A549 (cell line): ENCODE results near the gene SLC15A2. TPM values are rescaled to one million over a fixed set of nuclear protein-coding genes. Genes with fewer than 3 reads are reported as not detected.

Experiments
- ATAC-seq, 2 experiments: fragments of 200-7000 bp in 1 of 2; fragments of >200 bp in 1 of 2; cut with Nextera tagmentation in 1 of 2; cut with Tn5 transposase in 1 of 2; 3 replicates each; pipeline versions ENCODE4 v1.8.0 to v1.9.1; 2018 to 2020; ENCODE audit warnings: mild to moderate bottlenecking in 1 of 2, moderate library complexity in 1 of 2
- CTCF ChIA-PET: fragments of 300-600 bp; sonication (Branson Sonifier 250); formaldehyde crosslinking; extraction: SDS; loops from one replicate; lab custom pipeline; 2021; ENCODE audit warnings: antibody characterized with exemption, inconsistent platforms; lab: Yijun Ruan, JAX
- POLR2A ChIA-PET: fragments of 350-600 bp; formaldehyde crosslinking; extraction: SDS; loops from one replicate; lab custom pipeline; 2021; ENCODE audit warnings: antibody characterized with exemption, inconsistent platforms; lab: Yijun Ruan, JAX
- DNase-seq, 2 experiments: peaks; one replicate each; pipeline versions ENCODE4 v3.0.0 to v3.0.0-alpha.2; 2011 to 2016; ENCODE audit warnings: low read depth in 1 of 2, low spot score in 1 of 2
- FAIRE-seq: peaks from 2 replicates; lab custom pipeline; 2011; peaks lifted over from hg19 to GRCh38; lab: Jason Lieb, UNC
- H3K27ac ChIP-seq, 2 experiments: fragments of >200 bp; sonication (Bioruptor Twin); formaldehyde crosslinking; 3 replicates each; pipeline ENCODE4 v1.5.1; 2016 to 2017
- H3K4me1 ChIP-seq: fragments of >200 bp; sonication (Bioruptor Twin); formaldehyde crosslinking; 3 replicates; pipeline ENCODE4 v1.6.1; 2016
- H3K4me2 ChIP-seq: fragments of >200 bp; sonication (Bioruptor Twin); formaldehyde crosslinking; 3 replicates; pipeline ENCODE4 v1.6.1; 2016
- H3K4me3 ChIP-seq: fragments of >200 bp; sonication (Bioruptor Twin); formaldehyde crosslinking; 3 replicates; pipeline ENCODE4 v1.5.1; 2016
- H3K9me3 ChIP-seq: fragments of >200 bp; sonication (Bioruptor Twin); formaldehyde crosslinking; 3 replicates; pipeline ENCODE4 v1.6.1; 2016
- BCL3 ChIP-seq: fragments of >200 bp; sonication (Bioruptor Twin); formaldehyde crosslinking; IDR thresholded peaks from 3 replicates; pipeline ENCODE4 v1.6.1; 2016
- EHMT2 ChIP-seq: fragments of 200-600 bp; sonication (generic); IDR thresholded peaks from 2 replicates; pipeline ENCODE4 v1.6.1; 2016; ENCODE audit warnings: antibody characterized with exemption, low read depth, mild to moderate bottlenecking, moderate library complexity
- EP300 ChIP-seq, 2 experiments: fragments of >200 bp; sonication (Bioruptor Twin); formaldehyde crosslinking; IDR thresholded peaks; 2 replicates in 1 of 2; 3 replicates in 1 of 2; pipeline ENCODE4 v1.6.1; 2016 to 2017
- HEYL ChIP-seq: fragments of 250-450 bp; sonication (Bioruptor Pico); IDR thresholded peaks from 2 replicates; pipeline ENCODE4 v1.8.0; 2021; ENCODE audit warnings: mild to moderate bottlenecking, moderate library complexity
- HMGXB4 ChIP-seq: fragments of 250-450 bp; sonication (Bioruptor Pico); IDR thresholded peaks from 2 replicates; pipeline ENCODE4 v1.5.0; 2021; ENCODE audit warnings: mild to moderate bottlenecking, moderate library complexity, borderline replicate concordance
- HOXB5 ChIP-seq: fragments of 250-450 bp; sonication (Bioruptor Pico); IDR thresholded peaks from 2 replicates; pipeline ENCODE4 v1.5.0; 2020; ENCODE audit warnings: mild to moderate bottlenecking, moderate library complexity
- KDM1A ChIP-seq: fragments of 200-600 bp; sonication (generic); IDR thresholded peaks from 2 replicates; pipeline ENCODE4 v1.6.1; 2016; ENCODE audit warnings: low read depth, mild to moderate bottlenecking
- KDM5A ChIP-seq: fragments of 200-600 bp; sonication (generic); IDR thresholded peaks from 2 replicates; pipeline ENCODE4 v1.6.1; 2016; ENCODE audit warnings: antibody characterized with exemption, mild to moderate bottlenecking
- MYC ChIP-seq: IDR thresholded peaks from 2 replicates; pipeline ENCODE4 v1.6.1; 2012; ENCODE audit warnings: mild to moderate bottlenecking, inconsistent platforms, low read length, improper control_type of control experiment, borderline replicate concordance
- NPAS2 ChIP-seq: fragments of 250-450 bp; sonication (Bioruptor Pico); IDR thresholded peaks from 2 replicates; pipeline ENCODE4 v1.8.0; 2022; ENCODE audit warnings: mild to moderate bottlenecking, moderate library complexity, borderline replicate concordance
- NR3C1 ChIP-seq: fragments of >200 bp; sonication (Bioruptor Twin); formaldehyde crosslinking; IDR thresholded peaks from 3 replicates; pipeline ENCODE4 v1.6.1; 2017
- POLR2AphosphoS2 ChIP-seq: conservative IDR thresholded peaks from 2 replicates; pipeline ENCODE4 v1.6.1; 2012; ENCODE audit warnings: low read length, improper control_type of control experiment, inconsistent platforms
- RAD21 ChIP-seq, 2 experiments: fragments of >200 bp in 1 of 2; sonication (Bioruptor Twin) in 1 of 2; formaldehyde crosslinking in 1 of 2; IDR thresholded peaks in 1 of 2; conservative IDR thresholded peaks in 1 of 2; 2 replicates in 1 of 2; 3 replicates in 1 of 2; pipeline ENCODE4 v1.6.1; 2012 to 2018; ENCODE audit warnings: inconsistent platforms in 1 of 2
- RARB ChIP-seq: fragments of 250-450 bp; sonication (Bioruptor Pico); IDR thresholded peaks from 2 replicates; pipeline ENCODE4 v1.8.0; 2021; ENCODE audit warnings: mild to moderate bottlenecking, moderate library complexity
- RCOR1 ChIP-seq: fragments of 150-350 bp; IDR thresholded peaks from 2 replicates; pipeline ENCODE4 v1.6.1; 2014; ENCODE audit warnings: antibody characterized with exemption, low read length, low read depth
- SMC3 ChIP-seq: fragments of >200 bp; sonication (Bioruptor Twin); formaldehyde crosslinking; IDR thresholded peaks from 3 replicates; pipeline ENCODE4 v1.6.1; 2018; ENCODE audit warnings: inconsistent platforms
- USF2 ChIP-seq: fragments of 450-650 bp; IDR thresholded peaks from 2 replicates; pipeline ENCODE4 v1.6.1; 2014; ENCODE audit warnings: antibody characterized with exemption
- ZC3H11A ChIP-seq: fragments of 450-650 bp; IDR thresholded peaks from 2 replicates; pipeline ENCODE4 v1.6.1; 2014; ENCODE audit warnings: antibody characterized with exemption, mild to moderate bottlenecking
- ZSCAN20 ChIP-seq: fragments of 250-450 bp; sonication (Bioruptor Pico); IDR thresholded peaks from 2 replicates; pipeline ENCODE4 v1.8.0; 2022; ENCODE audit warnings: mild to moderate bottlenecking, moderate library complexity
- WGBS: methylation state at CpG from one replicate; pipeline ENCODE4 v1.1.6; 2017; ENCODE audit errors: missing lambda C conversion rate; 5-methylcytosine and 5-hydroxymethylcytosine counted together
- polyA plus RNA-seq, 4 experiments: library from polyadenylated mRNA; depleted of rRNA in 3 of 4; stranded (reverse); fragments of >200 nt; fragmentation: RNase III in 1 of 4; extraction: RNeasy Plus Mini Kit Qiagen cat#74134 plus additional on column Dnase treatment in 1 of 4; gene quantifications; 2 replicates in 3 of 4; 3 replicates in 1 of 4; pipeline ENCODE4 v1.2.3, GENCODE V29; 2011 to 2017

The SLC15A2 gene
- polyA plus RNA-seq, 2 of the 4 experiments (the other 2 are of a cell fraction): 0.18 to 0.63 TPM

GRCh38 chr3:121956363-121956762 lies 62.2 kb downstream of the SLC15A2 start:
- no peaks in the 10 kb centered on the region for H3K9me3 ChIP-seq
- H3K27ac ChIP-seq: no peak overlapping the region
- DNase-seq: no peak
- H3K4me3 ChIP-seq: no peak overlapping the region
- CTCF ChIA-PET: no interaction called here
- POLR2A ChIA-PET: no interaction called here
- WGBS: 48% methylated on average over 3 of the region's 3 CpGs
- no peak overlapping the region for H3K4me2 ChIP-seq
- TF ChIP-seq POLR2AphosphoS2: no peak
- no peak for TF ChIP-seq EP300 (IDR thresholded peaks at IDR 0.05)
- TF ChIP-seq RARB (CRISPR knock-in tag): no peak
- no peak for FAIRE-seq
- no peak for ATAC-seq
- H3K4me1 ChIP-seq: no peaks in the 10 kb centered on the region

GRCh38 chr3:121957674-121958415 lies 63.6 kb downstream of the SLC15A2 start:
- no peak for FAIRE-seq
- TF ChIP-seq EHMT2 (no peak), USF2 (no peak), NPAS2 (CRISPR knock-in tag) (no peak), SMC3 (no peak), HOXB5 (CRISPR knock-in tag) (no peak), POLR2AphosphoS2 (no peak), KDM5A (no peak), MYC (no peak), RAD21 (conservative IDR thresholded peaks at IDR 0.05 in 1 of 2, IDR thresholded peaks at IDR 0.05 in 1 of 2) (no peak), HMGXB4 (CRISPR knock-in tag) (no peak), HEYL (CRISPR knock-in tag) (no peak), RCOR1 (no peak)
- WGBS: 49% methylated on average over 2 of the region's 2 CpGs

GRCh38 chr3:121958801-121959200 lies 64.6 kb downstream of the SLC15A2 start:
- DNase-seq (no peak), FAIRE-seq (peak; percentile 7), ATAC-seq (no peak)
- Histone ChIP-seq H3K4me1 (no peaks in the 10 kb centered on the region), H3K9me3 (no peaks in the 10 kb centered on the region), H3K27ac (no peak overlapping the region), H3K4me3 (no peak overlapping the region), H3K4me2 (no peak overlapping the region)
- WGBS: 58% methylated on average over 3 of the region's 3 CpGs
- ChIA-PET CTCF (no interaction called here), POLR2A (no interaction called here)
- TF ChIP-seq BCL3: no peak
- no peak for TF ChIP-seq KDM1A
- TF ChIP-seq EHMT2: no peak
- TF ChIP-seq NR3C1: no peak
- TF ChIP-seq ZSCAN20 (CRISPR knock-in tag): no peak
- no peak for TF ChIP-seq RAD21 (conservative IDR thresholded peaks at IDR 0.05 in 1 of 2, IDR thresholded peaks at IDR 0.05 in 1 of 2)
- TF ChIP-seq ZC3H11A: no peak
- TF ChIP-seq, all 56 proteins: peak for 0

More at GRCh38 chr3:121957674-121958415, 63.6 kb downstream of the SLC15A2 start:
- H3K27ac ChIP-seq: no peak overlapping the region
- no peak for DNase-seq
- ChIA-PET POLR2A (no interaction called here), CTCF (no interaction called here)
- no peaks in the 10 kb centered on the region for H3K4me1 ChIP-seq
- no peak for ATAC-seq
- no peaks in the 10 kb centered on the region for H3K9me3 ChIP-seq
- H3K4me3 ChIP-seq: no peak overlapping the region
- no peak overlapping the region for H3K4me2 ChIP-seq
